ENCODE results near the gene KNTC1.

Gene KNTC1

DNA sequence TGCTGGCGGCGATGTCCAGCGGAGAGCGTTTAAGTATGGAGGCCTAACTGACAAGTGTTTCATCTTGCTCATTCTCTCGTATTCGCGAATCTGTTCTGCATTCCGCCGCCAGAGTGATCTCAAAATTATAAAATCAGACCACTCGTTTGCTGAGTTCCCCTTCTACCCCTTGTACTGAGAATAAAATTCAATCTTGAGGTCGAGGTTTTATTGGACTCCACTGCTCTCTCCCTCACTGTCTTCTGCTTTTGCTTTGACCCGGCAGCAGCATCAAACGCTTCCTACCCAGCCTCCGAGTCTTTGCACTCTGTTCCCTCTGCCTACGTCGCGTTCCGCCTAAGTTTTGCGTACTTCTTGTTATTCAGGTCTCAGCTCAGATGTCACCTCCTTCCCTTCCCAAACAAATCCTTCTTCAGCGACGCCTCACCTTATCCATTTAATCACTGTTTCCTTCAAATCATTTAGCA is 462 bp downstream of the KNTC1 start (continued):
- TF ChIP-seq ZNF423 (tag by site-specific recombination; IDR thresholded peaks at IDR 0.05) (no peak), GLI2 (tag by site-specific recombination; IDR thresholded peaks at IDR 0.05; ENCODE audit: borderline replicate concordance, low read depth) (no peak), ZNF16 (tag by site-specific recombination; IDR thresholded peaks at IDR 0.05; ENCODE audit: low read depth) (0 out of 2 replicates have a peak, but pooled peaks have one; percentile 9), KLF9 (tag by site-specific recombination; IDR thresholded peaks at IDR 0.05; ENCODE audit: low read depth) (no peak), ZNF394 (tag by site-specific recombination; IDR thresholded peaks at IDR 0.05; ENCODE audit: borderline replicate concordance) (0 out of 2 replicates have a peak, but pooled peaks have one; percentile 4), ZNF132 (tag by site-specific recombination; IDR thresholded peaks at IDR 0.05; ENCODE audit: borderline replicate concordance) (no peak), ZNF398 (tag by site-specific recombination; IDR thresholded peaks at IDR 0.05) (no peak), ZNF112 (tag by site-specific recombination; IDR thresholded peaks at IDR 0.05) (no peak), TCF7L2 (IDR thresholded peaks at IDR 0.05; ENCODE audit: borderline replicate concordance, low read depth, low read length) (no peak), ZBTB8A (tag by site-specific recombination; IDR thresholded peaks at IDR 0.05) (no peak), ZNF2 (tag by site-specific recombination; IDR thresholded peaks at IDR 0.05) (peak; percentile 50; the same call in 1 of the 2 replicates), ZSCAN4 (tag by site-specific recombination; IDR thresholded peaks at IDR 0.05) (no peak), ZBTB17 (tag by site-specific recombination; IDR thresholded peaks at IDR 0.05) (peak; percentile 65), HOXA7 (CRISPR knock-in tag; IDR thresholded peaks at IDR 0.05; ENCODE audit: borderline replicate concordance) (no peak), ZNF184 (tag by site-specific recombination; IDR thresholded peaks at IDR 0.05) (no peak), ZNF544 (tag by site-specific recombination; IDR thresholded peaks at IDR 0.05) (no peak), ZNF133 (tag by site-specific recombination; IDR thresholded peaks at IDR 0.05) (no peak), TRIM28 (IDR thresholded peaks at IDR 0.05; ENCODE audit: borderline replicate concordance, low read length) (no peak), ZNF843 (tag by site-specific recombination; IDR thresholded peaks at IDR 0.05) (no peak), ZNF23 (tag by site-specific recombination; IDR thresholded peaks at IDR 0.05; ENCODE audit: borderline replicate concordance) (no peak)
- TF ChIP-seq, protein P1, sequence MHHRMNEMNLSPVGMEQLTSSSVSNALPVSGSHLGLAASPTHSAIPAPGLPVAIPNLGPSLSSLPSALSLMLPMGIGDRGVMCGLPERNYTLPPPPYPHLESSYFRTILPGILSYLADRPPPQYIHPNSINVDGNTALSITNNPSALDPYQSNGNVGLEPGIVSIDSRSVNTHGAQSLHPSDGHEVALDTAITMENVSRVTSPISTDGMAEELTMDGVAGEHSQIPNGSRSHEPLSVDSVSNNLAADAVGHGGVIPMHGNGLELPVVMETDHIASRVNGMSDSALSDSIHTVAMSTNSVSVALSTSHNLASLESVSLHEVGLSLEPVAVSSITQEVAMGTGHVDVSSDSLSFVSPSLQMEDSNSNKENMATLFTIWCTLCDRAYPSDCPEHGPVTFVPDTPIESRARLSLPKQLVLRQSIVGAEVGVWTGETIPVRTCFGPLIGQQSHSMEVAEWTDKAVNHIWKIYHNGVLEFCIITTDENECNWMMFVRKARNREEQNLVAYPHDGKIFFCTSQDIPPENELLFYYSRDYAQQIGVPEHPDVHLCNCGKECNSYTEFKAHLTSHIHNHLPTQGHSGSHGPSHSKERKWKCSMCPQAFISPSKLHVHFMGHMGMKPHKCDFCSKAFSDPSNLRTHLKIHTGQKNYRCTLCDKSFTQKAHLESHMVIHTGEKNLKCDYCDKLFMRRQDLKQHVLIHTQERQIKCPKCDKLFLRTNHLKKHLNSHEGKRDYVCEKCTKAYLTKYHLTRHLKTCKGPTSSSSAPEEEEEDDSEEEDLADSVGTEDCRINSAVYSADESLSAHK (tag by site-specific recombination; IDR thresholded peaks at IDR 0.05): no peak
- TF ChIP-seq, protein P2, sequence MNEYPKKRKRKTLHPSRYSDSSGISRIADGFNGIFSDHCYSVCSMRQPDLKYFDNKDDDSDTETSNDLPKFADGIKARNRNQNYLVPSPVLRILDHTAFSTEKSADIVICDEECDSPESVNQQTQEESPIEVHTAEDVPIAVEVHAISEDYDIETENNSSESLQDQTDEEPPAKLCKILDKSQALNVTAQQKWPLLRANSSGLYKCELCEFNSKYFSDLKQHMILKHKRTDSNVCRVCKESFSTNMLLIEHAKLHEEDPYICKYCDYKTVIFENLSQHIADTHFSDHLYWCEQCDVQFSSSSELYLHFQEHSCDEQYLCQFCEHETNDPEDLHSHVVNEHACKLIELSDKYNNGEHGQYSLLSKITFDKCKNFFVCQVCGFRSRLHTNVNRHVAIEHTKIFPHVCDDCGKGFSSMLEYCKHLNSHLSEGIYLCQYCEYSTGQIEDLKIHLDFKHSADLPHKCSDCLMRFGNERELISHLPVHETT (tag by site-specific recombination; IDR thresholded peaks at IDR 0.05): no peak
- TF ChIP-seq, protein P3, sequence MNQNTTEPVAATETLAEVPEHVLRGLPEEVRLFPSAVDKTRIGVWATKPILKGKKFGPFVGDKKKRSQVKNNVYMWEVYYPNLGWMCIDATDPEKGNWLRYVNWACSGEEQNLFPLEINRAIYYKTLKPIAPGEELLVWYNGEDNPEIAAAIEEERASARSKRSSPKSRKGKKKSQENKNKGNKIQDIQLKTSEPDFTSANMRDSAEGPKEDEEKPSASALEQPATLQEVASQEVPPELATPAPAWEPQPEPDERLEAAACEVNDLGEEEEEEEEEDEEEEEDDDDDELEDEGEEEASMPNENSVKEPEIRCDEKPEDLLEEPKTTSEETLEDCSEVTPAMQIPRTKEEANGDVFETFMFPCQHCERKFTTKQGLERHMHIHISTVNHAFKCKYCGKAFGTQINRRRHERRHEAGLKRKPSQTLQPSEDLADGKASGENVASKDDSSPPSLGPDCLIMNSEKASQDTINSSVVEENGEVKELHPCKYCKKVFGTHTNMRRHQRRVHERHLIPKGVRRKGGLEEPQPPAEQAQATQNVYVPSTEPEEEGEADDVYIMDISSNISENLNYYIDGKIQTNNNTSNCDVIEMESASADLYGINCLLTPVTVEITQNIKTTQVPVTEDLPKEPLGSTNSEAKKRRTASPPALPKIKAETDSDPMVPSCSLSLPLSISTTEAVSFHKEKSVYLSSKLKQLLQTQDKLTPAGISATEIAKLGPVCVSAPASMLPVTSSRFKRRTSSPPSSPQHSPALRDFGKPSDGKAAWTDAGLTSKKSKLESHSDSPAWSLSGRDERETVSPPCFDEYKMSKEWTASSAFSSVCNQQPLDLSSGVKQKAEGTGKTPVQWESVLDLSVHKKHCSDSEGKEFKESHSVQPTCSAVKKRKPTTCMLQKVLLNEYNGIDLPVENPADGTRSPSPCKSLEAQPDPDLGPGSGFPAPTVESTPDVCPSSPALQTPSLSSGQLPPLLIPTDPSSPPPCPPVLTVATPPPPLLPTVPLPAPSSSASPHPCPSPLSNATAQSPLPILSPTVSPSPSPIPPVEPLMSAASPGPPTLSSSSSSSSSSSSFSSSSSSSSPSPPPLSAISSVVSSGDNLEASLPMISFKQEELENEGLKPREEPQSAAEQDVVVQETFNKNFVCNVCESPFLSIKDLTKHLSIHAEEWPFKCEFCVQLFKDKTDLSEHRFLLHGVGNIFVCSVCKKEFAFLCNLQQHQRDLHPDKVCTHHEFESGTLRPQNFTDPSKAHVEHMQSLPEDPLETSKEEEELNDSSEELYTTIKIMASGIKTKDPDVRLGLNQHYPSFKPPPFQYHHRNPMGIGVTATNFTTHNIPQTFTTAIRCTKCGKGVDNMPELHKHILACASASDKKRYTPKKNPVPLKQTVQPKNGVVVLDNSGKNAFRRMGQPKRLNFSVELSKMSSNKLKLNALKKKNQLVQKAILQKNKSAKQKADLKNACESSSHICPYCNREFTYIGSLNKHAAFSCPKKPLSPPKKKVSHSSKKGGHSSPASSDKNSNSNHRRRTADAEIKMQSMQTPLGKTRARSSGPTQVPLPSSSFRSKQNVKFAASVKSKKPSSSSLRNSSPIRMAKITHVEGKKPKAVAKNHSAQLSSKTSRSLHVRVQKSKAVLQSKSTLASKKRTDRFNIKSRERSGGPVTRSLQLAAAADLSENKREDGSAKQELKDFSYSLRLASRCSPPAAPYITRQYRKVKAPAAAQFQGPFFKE (tag by site-specific recombination; IDR thresholded peaks at IDR 0.05; ENCODE audit: borderline replicate concordance): no peak
